WERI-Rb-1 (cell line): ENCODE measurements around the gene LRRC41.
"Not testable (repeated sequence)": the region's sequence is repeated elsewhere in the genome, so short reads cannot be mapped to it uniquely, and the experiment has no call there.

Experiments
- DNase-seq: peaks from one replicate; pipeline ENCODE4 v3.0.0-alpha.2; 2020
- H3K27ac ChIP-seq: fragments of 250-450 bp; sonication (Bioruptor Pico); 2 replicates; pipeline ENCODE4 v1.5.1; 2020; ENCODE audit warnings: mild to moderate bottlenecking, moderate library complexity
- H3K27me3 ChIP-seq: fragments of 250-450 bp; sonication (Bioruptor Pico); 2 replicates; pipeline ENCODE4 v1.5.1; 2021; ENCODE audit warnings: mild to moderate bottlenecking, low read depth, moderate library complexity; ENCODE audit not compliant: insufficient read depth, severe bottlenecking
- H3K36me3 ChIP-seq: fragments of 250-450 bp; sonication (Bioruptor Pico); 2 replicates; pipeline ENCODE4 v1.5.1; 2020; ENCODE audit warnings: mild to moderate bottlenecking, moderate library complexity
- H3K4me3 ChIP-seq: 2 replicates; pipeline ENCODE4 v1.5.1; 2011; ENCODE audit warnings: low read depth, mild to moderate bottlenecking, control low read depth, low read length
- H3K9me3 ChIP-seq: fragments of 250-450 bp; sonication (Bioruptor Pico); 2 replicates; pipeline ENCODE4 v1.5.1; 2021; ENCODE audit warnings: mild to moderate bottlenecking, moderate library complexity; ENCODE audit not compliant: severe bottlenecking
- TF ChIP-seq, protein P1 (sequence below): IDR thresholded peaks from 2 replicates; pipeline ENCODE4 v1.5.1; 2011; ENCODE audit warnings: low read depth, mild to moderate bottlenecking, control low read depth, inconsistent platforms, low read length

The LRRC41 gene

DNA sequence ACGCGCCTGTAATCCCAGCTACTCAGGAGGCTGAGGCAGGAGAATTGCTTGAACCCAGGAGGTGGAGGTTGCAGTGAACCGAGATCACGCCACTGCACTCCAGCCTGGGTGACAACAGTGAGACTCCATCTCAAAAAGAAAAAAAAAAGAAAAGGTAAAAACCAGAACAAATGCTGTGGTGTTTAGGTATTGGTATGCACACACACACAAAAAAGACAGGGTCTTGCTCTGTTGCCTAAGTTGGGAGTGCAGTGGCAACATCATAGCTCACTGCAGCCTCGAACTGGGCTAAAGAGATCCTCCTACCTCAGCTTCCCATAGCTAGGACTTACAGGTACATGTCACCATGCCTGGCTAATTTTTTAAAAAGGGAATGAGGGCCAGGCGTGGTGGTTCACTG is 15.9 kb upstream of the LRRC41 start:
- DNase-seq, H3K9me3 ChIP-seq, H3K4me3 ChIP-seq, H3K27me3 ChIP-seq: not testable (repeated sequence)
- Histone ChIP-seq H3K36me3 (peaks cover 29% of the 10 kb centered on the region), H3K27ac (peak overlapping the region; percentile 64)

DNA sequence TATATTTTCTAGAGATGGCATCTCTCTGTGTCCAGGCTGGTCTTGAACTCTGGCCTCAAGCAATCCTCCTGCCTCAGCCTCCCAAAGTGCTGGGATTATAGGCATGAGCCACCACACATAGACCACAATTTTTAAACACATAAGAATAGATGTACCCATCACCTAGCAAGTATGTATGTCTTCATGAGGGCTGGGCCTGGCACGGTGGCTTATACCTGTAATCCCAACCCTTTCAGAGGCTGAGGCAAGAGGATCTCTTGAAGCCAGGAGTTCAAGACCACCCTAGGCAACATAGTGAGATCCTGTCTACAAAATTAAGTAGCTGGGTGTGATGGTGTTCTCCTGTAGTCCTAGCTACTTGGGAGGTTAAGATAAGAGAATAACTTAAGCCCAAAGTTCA is 13.9 kb upstream of the LRRC41 start:
- Histone ChIP-seq H3K27me3 (no peaks in the 10 kb centered on the region), H3K27ac (no peak overlapping the region), H3K4me3 (no peak overlapping the region), H3K9me3 (no peaks in the 10 kb centered on the region), H3K36me3 (peaks cover 48% of the 10 kb centered on the region)
- DNase-seq = no peak
- TF ChIP-seq, protein P1, sequence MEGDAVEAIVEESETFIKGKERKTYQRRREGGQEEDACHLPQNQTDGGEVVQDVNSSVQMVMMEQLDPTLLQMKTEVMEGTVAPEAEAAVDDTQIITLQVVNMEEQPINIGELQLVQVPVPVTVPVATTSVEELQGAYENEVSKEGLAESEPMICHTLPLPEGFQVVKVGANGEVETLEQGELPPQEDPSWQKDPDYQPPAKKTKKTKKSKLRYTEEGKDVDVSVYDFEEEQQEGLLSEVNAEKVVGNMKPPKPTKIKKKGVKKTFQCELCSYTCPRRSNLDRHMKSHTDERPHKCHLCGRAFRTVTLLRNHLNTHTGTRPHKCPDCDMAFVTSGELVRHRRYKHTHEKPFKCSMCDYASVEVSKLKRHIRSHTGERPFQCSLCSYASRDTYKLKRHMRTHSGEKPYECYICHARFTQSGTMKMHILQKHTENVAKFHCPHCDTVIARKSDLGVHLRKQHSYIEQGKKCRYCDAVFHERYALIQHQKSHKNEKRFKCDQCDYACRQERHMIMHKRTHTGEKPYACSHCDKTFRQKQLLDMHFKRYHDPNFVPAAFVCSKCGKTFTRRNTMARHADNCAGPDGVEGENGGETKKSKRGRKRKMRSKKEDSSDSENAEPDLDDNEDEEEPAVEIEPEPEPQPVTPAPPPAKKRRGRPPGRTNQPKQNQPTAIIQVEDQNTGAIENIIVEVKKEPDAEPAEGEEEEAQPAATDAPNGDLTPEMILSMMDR = no peak

DNA sequence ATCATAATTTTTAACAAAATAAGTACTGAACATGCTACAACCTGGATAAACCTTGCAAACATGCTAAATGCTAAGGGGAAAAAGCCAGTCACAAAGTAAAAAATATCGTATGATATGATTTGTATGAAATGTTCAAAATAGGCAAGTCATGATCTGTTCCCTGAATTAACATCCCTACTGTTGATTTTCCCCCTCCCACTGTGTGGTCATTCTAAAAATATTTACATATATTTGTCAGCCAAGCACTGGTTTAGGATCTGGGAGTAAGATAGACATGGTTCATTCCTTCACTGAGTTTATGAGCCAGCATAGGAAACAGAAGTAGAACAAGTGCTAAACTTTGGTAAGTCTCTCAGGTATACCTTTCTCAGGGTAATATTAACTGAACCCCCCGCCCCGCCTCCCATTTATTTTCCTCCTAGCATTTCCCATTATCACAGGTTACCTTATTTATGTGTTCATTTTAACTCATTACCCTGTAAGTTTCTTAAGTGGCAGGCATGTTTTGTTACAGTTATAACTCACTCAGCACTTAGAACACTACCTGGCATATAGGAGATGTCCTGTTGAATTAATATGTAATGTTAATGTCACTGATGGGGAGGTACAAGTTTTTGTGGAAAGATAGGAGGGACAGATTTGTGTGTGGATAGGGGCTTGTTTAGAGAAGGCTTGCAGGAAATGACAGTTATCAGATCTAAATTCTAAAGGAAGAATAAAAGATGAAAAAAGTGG is 12.4 kb upstream of the LRRC41 start:
- no peak overlapping the region for H3K4me3 ChIP-seq
- H3K27me3 ChIP-seq = no peaks in the 10 kb centered on the region
- TF ChIP-seq, protein P1 = no peak
- H3K27ac ChIP-seq = no peak overlapping the region
- H3K9me3 ChIP-seq = no peaks in the 10 kb centered on the region
- peaks cover 62% of the 10 kb centered on the region for H3K36me3 ChIP-seq
- no peak for DNase-seq

DNA sequence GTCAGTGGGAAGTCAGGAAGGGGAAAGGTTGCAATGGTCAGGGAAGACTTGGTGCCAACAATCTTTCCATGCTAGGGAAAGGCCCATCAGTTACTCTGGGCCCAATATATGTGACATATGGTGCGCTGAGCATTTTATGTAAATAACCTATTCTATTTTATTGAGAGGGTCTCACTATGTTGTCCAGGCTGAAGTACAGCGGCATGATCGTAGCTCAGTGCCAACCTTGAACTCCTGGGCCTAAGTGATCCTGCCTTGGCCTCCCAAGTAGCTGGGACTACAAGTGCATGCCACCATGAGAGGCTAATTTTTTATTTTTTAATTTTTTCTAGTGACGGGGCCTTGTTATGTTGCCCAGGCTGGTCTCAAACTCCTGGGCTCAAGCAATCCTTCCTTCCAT is 6.9 kb upstream of the LRRC41 start:
- H3K36me3 ChIP-seq = peaks cover 83% of the 10 kb centered on the region
- no peak for DNase-seq
- H3K27me3 ChIP-seq = no peaks in the 10 kb centered on the region
- no peak overlapping the region for H3K27ac ChIP-seq
- H3K9me3 ChIP-seq = no peaks in the 10 kb centered on the region
- TF ChIP-seq, protein P1 = no peak
- no peak overlapping the region for H3K4me3 ChIP-seq

DNA sequence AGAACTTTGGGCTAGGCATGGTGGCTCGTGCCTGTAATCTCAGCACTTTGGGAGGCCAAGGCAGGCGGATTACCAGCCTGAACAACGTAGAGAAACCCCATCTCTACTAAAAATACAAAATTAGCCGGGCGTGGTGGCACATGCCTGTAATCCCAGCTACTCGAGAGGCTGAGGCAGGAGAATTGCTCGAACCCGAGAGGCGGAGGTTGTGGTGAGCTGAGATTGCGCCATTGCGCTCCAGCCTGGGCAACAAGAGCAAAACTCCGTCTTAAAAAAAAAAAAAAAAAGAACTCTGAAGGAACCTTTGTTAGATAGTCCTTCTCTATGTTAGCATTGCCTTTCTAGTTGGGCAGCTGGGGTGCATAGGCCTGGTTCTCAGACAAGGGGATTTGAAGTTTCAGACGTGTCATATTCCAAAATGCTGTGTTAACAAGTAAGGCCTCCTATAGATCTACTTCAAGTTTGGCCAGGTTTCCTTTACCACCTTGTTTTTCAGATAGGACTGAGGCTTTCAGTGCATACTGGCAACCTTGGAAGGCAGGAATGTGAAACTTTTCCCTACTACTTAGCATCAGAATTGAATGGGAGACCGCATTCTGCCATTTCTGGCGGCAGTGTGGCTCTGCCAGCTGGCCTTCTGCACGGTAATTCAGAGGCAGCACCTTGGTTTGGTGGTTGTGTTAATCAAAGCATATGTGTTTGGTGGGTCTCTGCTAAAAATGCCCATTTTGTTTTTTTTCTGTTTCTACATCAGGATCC is 6.2 kb upstream of the LRRC41 start:
- no peak overlapping the region; the same call in 1 of the 2 replicates for H3K27ac ChIP-seq
- H3K36me3 ChIP-seq = peaks cover 81% of the 10 kb centered on the region
- TF ChIP-seq, protein P1 = no peak

DNA sequence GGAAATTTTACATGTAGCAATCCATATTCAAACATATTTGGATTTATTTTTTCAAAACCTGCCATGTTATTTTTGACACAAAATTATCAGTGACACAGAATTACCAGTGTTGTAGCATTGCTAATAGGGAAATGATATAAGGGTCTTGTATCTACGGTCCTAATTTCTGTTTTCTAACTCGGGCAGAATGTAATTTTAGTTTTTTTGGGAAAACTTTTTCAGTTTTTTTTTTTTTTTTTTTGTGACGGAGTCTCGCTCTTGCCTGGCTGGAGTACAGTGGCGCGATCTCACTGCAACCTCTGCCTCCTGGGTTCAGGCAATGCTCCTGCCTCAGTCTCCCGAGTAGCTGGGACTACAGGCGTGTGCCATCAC is 2.7 kb upstream of the LRRC41 start:
- DNase-seq = no peak
- TF ChIP-seq, protein P1 = no peak
- no peaks in the 10 kb centered on the region for H3K9me3 ChIP-seq
- H3K4me3 ChIP-seq = no peak overlapping the region
- peaks cover 51% of the 10 kb centered on the region for H3K36me3 ChIP-seq
- no peaks in the 10 kb centered on the region for H3K27me3 ChIP-seq
- no peak overlapping the region for H3K27ac ChIP-seq

More for the DNA sequence above, 6.2 kb upstream of the LRRC41 start:
- no peak overlapping the region for H3K4me3 ChIP-seq
- no peaks in the 10 kb centered on the region for H3K9me3 ChIP-seq
- no peak for DNase-seq
- H3K27me3 ChIP-seq = no peaks in the 10 kb centered on the region
